ENCODE results near the gene NCK1.

DNA sequence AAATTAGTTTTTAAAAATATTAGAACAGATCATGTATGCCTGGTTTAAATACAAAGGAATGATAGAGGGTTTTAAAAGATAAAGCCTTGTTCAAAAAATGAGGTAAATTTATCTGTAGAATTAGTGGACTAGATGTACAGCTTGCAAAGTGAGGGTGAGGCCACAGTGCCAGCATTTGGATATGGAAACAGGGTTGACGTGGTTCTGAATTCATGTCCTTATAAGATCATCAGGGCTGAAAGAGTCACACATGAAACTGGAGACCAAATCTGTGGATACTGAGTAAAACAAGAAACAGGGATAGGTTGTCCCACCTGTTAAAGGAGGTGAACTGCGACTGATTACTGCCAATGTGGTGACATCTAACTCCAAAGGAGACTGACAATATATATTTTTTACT is 46.3 kb downstream of the NCK1 start:
- TF ChIP-seq POLR2A (IDR thresholded peaks at IDR 0.05; ENCODE audit: low read length): no peak
- no peak for TF ChIP-seq GATA1 (IDR thresholded peaks at IDR 0.05; ENCODE audit: low read depth, low read length)

Measured in erythroblast (primary cell).